ENCODE data around the gene NDUFS2.

The NDUFS2 gene

DNA sequence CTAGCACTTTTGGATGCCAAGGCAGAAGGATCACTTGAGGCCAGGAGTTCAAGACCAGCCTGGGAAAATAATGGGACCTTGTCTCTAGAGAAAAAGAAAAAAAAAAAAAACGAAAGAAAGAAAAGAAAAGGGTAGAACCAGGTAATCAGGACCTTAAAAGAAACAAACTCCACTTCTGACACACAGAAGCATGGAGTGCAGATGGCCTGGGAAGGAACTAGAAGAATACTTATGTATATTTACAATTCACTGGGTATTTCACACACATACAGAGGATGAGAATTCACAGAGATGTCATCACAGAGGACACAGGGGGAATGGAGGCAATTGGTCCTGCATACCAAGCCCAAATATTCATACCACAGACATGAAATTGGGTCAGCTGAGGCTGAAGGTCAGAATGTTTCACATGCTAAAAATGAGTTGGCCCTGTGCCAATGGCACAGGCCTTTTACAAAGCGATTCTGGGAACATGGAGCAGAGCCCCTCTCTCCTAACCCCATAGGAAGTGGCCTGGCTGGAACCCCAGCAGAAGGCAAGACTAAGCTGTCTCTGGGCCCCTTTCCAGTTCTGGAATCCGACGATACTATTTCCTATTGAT, 29.3 kb upstream of the NDUFS2 start:
- DNase-seq: no peak

DNA sequence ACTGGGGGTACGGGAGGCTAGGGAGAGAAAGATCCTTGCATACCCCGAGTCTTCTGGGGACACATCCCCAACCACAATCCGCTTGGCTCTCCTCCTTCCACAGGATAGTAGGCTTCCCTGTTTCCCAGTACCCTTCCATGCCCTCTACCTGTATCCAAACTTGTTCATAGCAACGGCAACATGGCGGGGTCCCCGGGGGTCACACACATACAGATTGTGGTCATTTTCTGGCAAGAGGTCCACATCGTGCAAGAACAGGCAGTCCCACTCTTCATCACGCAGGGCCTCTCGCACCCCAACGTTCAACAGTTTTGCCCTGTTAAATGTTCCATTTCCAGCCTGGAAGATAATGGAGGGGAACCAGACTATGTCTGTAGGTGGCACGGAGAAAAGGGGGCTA, 28.5 kb upstream of the NDUFS2 start:
- no peak for DNase-seq

- no peak for DNase-seq
These were observed 27.3 kb upstream of the NDUFS2 start for GRCh38 chr1:161174911-161175310.

GRCh38 chr1:161175771-161176453, 26.3 kb upstream of the NDUFS2 start:
- DNase-seq: no peak

DNA sequence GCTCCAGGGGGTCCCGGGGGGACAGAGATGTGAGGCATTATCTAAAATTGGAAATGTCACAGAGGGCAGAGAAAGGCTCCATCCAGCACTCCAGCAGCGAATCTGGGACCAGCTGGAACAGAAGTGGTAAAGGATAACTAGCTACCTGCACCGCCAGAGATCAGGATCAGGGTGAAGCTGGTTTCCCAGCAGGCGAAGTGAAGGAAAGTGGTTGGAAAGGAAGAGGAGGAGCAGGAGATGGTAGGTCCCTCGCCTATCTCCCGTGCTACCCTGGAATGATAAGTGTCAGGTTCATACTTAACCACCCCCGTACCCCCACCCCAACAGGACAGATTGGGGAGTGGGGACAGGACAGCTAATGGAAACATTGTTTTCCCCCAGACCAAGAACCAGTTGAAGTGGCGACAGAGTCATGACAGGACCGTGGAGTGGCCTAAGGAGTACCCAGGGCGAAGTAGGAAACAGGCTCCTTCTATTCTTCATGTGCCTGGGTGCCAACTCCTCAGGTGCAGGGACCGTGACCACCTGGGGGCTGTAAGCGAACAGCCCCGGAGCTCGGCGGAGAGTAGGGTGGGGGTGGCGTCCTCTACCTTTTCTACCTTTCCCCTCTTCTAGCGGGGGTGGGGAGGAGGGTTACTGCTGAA, 25.6 kb upstream of the NDUFS2 start:
- no peak for DNase-seq

DNA sequence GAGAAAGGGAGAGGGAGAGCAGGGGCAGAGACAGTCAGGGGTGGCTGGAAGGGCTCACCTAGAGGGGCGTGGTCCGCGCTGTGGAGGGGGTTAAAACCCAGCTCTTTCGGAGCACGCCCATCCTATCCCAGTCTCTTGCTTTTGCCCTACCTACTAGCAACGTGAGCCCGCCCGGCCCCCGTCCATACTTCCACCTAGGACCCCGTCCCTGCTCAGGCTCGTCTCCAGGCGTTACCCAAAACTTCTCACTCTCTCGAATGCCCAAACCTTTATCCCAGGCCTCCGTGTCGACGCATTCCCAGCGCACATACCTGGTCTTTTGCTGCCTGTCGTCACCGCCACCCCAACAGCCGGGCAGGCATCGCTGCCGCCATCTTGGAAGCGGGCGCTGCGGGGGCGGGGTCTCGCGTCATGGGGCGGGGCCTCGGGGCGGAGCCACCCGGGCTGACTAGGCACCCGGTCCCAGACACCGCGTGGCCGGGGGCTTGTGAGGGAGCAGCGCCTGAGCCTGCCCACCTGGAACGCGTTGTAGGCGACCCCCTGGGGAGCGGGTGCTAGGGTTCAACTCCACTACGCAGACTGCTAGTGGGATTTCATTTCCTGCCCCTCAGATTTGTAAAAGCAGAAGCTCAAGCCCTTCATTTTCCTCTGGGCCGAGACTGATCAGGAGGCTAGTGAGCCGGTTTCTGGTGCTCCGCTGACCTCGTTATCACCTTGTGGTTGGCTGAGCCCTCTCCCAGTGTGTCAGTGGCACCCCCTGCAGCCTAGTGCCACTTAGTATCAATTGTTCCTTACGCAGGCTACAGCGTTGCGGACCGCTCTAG, 24.8 kb upstream of the NDUFS2 start, which contains the start of gene B4GALT3:
TSS of gene B4GALT3 (minus strand) at position 396 of the 824 bp plus-strand sequence. CDS start 1,447 bp downstream, outside the sequence.
- peak; percentile 90 for DNase-seq

DNA sequence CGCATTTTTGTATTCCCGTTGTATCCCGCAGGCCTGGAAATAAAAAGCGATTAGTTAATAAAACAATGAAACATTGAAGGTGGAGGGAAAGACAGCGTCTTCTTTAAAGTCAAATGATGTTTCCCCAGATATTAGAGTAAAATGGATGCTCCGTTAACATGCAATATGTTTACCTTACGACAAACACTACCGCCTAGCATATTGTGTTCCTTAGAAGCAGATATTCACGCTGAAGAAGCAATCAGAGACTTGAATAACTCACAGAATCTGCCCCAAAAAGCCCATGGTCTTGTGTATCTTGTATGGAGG, 24.3 kb upstream of the NDUFS2 start:
- DNase-seq: no peak

- DNase-seq: no peak
These were observed 22.5 kb upstream of the NDUFS2 start for GRCh38 chr1:161179698-161180097.

DNA sequence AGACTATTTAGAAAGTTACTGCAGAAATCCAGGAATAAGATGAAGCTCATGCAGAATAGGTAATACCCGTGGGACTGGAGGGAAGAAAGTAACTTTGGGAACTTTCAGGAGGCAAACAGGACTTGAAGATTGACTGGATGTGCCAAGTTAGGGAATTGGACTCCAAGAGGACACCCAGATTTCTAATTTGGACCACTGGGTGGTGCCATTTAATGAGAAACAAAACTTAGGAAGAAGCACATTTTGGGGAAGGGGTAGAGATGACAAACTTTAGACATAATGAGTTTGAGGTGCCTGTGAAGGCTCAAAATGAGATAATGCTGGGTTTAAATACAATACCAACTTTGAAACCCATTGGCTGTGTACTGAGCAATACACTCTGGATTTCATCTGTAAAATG, 21.5 kb upstream of the NDUFS2 start:
- no peak for DNase-seq

DNA sequence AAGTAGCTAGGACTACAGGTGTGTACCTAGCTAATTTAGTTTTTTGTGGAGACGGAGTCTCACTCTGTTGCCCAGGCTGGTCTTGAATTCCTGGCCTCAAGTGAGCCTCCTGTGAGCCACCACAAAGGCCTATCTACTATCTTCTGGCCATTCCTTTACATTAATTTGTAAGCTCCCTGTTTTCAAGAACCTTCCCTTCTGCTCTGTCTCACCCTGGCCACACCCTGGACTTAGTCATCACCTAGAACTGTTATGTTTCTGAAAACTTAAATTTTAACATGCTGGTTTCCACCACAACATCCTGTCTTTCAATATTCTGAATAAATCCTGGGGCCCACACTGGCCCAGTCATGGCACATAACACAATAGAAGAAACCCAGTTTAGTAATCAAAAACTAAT, 20.0 kb upstream of the NDUFS2 start:
- DNase-seq: no peak

DNA sequence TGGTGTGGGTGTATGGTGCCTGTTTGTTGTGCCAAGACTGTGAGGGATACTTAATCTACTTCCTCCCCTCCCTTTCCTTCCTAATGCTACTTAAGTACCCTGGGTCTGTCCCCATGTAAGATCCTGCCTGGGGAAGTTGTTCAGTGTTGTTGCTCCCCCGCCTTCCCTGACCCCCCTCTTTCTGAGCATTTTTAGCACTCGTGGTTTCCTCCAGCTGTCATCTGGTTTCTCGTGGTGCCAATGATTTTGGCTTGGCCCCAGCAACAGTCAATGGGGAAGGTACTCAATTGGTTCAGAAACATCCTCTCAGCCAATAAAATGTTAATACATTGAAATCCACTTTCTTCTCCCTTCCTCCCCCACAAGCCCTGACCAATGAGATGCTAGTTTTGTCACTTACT, 16.9 kb upstream of the NDUFS2 start:
- peak; percentile 48 for DNase-seq

GRCh38 chr1:161185732-161186311, 16.3 kb upstream of the NDUFS2 start:
- no peak for DNase-seq

- DNase-seq: no peak
These were observed 14.9 kb upstream of the NDUFS2 start for GRCh38 chr1:161187311-161187710.

GRCh38 chr1:161188381-161188780, 13.8 kb upstream of the NDUFS2 start:
- no peak for DNase-seq

DNA sequence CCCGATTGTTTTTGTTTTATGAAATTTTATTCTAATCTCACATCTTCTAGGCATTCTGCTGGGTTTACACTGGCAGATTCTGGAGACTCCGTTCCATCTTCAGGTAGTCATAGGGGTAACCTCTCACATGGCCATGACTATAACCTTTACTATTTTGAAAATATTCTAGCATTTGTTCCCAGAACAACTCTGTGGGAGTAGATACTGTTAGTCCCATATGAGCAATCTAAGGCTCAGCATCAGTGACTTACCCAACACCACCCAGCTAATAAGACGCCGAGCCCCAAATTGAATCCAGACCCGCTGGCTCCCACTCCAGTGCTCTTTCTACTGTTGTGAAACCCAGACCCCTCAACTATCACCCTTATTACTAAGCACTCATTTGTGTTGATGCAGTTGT, 13.1 kb upstream of the NDUFS2 start:
- no peak for DNase-seq

GRCh38 chr1:161190962-161191521, 11.1 kb upstream of the NDUFS2 start:
- DNase-seq: no peak

- no peak for DNase-seq
These were observed 10.2 kb upstream of the NDUFS2 start for GRCh38 chr1:161191971-161192370.

- DNase-seq: peak; percentile 62
These were observed 9.4 kb upstream of the NDUFS2 start for GRCh38 chr1:161192476-161193465.

GRCh38 chr1:161193561-161194235, 8.5 kb upstream of the NDUFS2 start:
- no peak for DNase-seq

- DNase-seq: no peak
These were observed 7.0 kb upstream of the NDUFS2 start for GRCh38 chr1:161195171-161195570.

DNA sequence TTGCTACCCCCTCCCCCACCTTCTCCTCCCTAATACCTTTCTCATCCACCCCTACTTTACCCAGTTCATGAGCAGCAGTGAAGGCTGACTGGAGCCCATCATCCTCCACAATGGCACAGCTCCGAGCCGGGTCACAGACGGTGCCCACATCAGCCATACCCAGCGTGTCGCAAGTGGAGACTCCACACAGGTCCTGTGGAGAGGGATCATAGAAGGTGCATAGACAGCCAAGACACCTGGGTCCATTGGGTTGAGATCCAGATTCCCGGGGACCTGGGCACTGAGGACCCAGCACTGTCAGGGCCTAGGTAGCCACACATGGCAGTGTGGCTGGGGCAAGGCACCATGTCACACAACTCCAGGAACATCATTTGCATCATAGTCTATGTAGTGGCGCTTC, 6.1 kb upstream of the NDUFS2 start:
- no peak for DNase-seq

Data from NCI-H1092 (cell line).